Measurements from ENCODE around the gene IQCM. TPM values are rescaled to one million over a fixed set of nuclear protein-coding genes. Genes with fewer than 3 reads are reported as not detected.

Gene IQCM
- total and polyA plus RNA-seq, 2 donors (not counting 3 experiments of a cell fraction or from before 2014, with no cell fraction given): not detected

GRCh38 chr4:149595500-149595899, 220.1 kb downstream of the IQCM start:
- Histone ChIP-seq H3K4me3 (replicated peaks in 1 of 3; ENCODE audit: insufficient read depth in 1 of 3, low read depth in 1 of 3, low read length in 3 of 3) (no peak overlapping the region), H3K4me1 (ENCODE audit: control insufficient read depth, extremely low read depth, insufficient read depth, low read length) (no peaks in the 10 kb centered on the region), H3K9ac (replicated peaks; ENCODE audit: extremely low read depth, insufficient read depth, low read length) (no peak overlapping the region), H3K27ac (ENCODE audit: insufficient read depth, low read depth, low read length) (no peak overlapping the region), H3K4me2 (ENCODE audit: insufficient read depth, low read length) (no peak overlapping the region), H4K20me1 (replicated peaks; ENCODE audit: control insufficient read depth, extremely low read depth, insufficient read depth, low read length) (no peaks in the 10 kb centered on the region), H3K9me3 (replicated peaks; ENCODE audit: control insufficient read depth, insufficient read depth, low read length) (no peaks in the 10 kb centered on the region), H2AFZ (ENCODE audit: low read depth, low read length) (no peak overlapping the region), H3K27me3 (ENCODE audit: control insufficient read depth in 2 of 2, insufficient read depth in 2 of 2, low read length in 2 of 2) (no peaks in the 10 kb centered on the region), H3K9me1 (replicated peaks; ENCODE audit: control insufficient read depth, extremely low read depth, insufficient read depth, low read length) (no peaks in the 10 kb centered on the region), H3K79me2 (ENCODE audit: control insufficient read depth, insufficient read depth, low read length) (no peaks in the 10 kb centered on the region), H3K36me3 (ENCODE audit: control insufficient read depth in 2 of 2, extremely low read depth in 1 of 2, insufficient read depth in 2 of 2, low read length in 2 of 2) (no peaks in the 10 kb centered on the region)
- intact Hi-C loops (cut with micrococcal nuclease) (no loop called here), dilution Hi-C loops (cut with MboI; ENCODE audit: extremely low pct_ligation_motif_present, low sequenced_read_pairs) (no loop called here)
- TF ChIP-seq EZH2 (IDR thresholded peaks at IDR 0.05; ENCODE audit: borderline replicate concordance, low read depth, low read length, severe bottlenecking) (no peak), POLR2A (IDR thresholded peaks at IDR 0.05; ENCODE audit: low read depth, low read length) (no peak), GATA2 (IDR thresholded peaks at IDR 0.05; ENCODE audit: insufficient read depth, insufficient read length, low read depth, low read length) (no peak), POLR2AphosphoS5 (IDR thresholded peaks at IDR 0.05; ENCODE audit: insufficient read depth, low read depth, low read length) (no peak), MYC (IDR thresholded peaks at IDR 0.05; ENCODE audit: low read depth, low read length) (no peak), FOS (IDR thresholded peaks at IDR 0.05; ENCODE audit: borderline replicate concordance, insufficient read depth, low read length) (no peak), CTCF (IDR thresholded peaks at IDR 0.05; ENCODE audit: extremely low read depth in 1 of 2, insufficient read depth in 1 of 2, low read depth in 1 of 2, low read length in 2 of 2) (no peak), JUN (IDR thresholded peaks at IDR 0.05; ENCODE audit: borderline replicate concordance, insufficient read depth, insufficient read length, low read depth) (no peak)
- no peak for DNase-seq (ENCODE audit: low read depth, low spot score)
- CTCF ChIA-PET: no interaction called here
- POLR2A ChIA-PET: no interaction called here
- no peak for FAIRE-seq
- no TSS peak for BruUV-seq (replicated peaks)
